Measurements from ENCODE around the gene LBHD2.
A peak's percentile ranks its signal among the peaks of the same experiment; 100 is the strongest.

The LBHD2 gene

DNA sequence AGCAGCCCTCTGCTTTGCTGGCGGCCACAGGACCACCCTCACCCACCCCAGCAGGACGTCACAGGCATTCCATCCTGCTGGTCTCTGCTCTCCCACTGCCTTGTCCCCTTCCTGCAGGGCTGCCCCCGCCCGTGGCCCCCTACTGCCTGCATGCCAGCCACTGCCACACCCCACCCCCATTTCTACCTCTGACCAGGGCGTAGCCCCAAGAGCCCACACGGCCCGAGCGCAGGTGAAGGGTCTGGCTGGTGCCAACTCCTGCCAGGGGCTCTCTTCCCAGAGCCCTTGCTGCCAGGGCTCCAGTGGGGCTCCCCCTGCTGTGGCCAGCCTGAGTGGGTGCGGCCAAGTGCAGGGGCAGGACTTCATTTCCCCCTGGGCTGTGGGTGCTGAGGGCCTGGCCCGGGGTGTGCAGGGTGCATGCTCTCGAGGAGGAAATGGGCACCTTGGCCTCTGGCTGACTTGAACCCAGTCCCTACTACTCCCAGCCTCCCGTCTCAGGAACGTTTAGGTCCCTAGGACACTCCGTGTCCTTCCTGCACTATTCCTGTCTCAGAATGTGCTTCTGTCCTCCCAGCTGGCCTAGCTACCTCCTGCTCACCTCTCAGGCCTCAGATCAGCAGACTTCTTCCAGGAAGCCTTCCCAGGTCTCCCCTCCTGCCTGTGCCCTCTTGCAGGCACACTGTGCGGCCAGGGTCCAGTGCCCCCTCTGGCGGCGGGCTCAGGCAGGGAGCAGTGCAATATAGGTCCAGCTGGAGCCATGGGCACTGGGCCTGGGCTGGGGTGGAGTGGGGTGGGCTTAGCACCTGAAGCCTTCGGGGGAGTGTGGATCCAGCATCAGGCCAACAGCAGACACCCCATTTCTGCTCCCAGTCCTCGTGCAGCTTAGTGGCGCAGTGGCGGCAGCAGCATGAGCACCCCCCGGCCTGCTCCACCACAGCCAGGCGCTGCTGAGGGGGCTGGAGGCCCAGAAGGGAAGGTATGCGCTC lies 1.4 kb downstream of the LBHD2 start:
- H3K36me3 ChIP-seq (ENCODE audit: insufficient read depth, low read length), result no peaks in the 10 kb centered on the region
- H3K4me1 ChIP-seq (ENCODE audit: insufficient read depth, low read length), result no peaks in the 10 kb centered on the region
- H3K4me3 ChIP-seq (ENCODE audit: low read depth in 1 of 2, low read length in 2 of 2), result no peak overlapping the region
- H3K9me3 ChIP-seq (ENCODE audit: low read length), result no peaks in the 10 kb centered on the region
- no peak overlapping the region for H3K27ac ChIP-seq (ENCODE audit: low read depth, low read length)
- no peak overlapping the region for H3K9ac ChIP-seq (ENCODE audit: low read length)
- H3K27me3 ChIP-seq (ENCODE audit: control insufficient read depth in 1 of 2, insufficient read depth in 2 of 2, low read length in 2 of 2), result peaks cover 0 to 28% of the 10 kb centered on the region in 2 donors

- H3K36me3 ChIP-seq (ENCODE audit: insufficient read depth, low read length), result no peaks in the 10 kb centered on the region
- H3K9me3 ChIP-seq (ENCODE audit: low read length), result no peaks in the 10 kb centered on the region
- H3K27ac ChIP-seq (ENCODE audit: low read depth, low read length), result no peak overlapping the region
- H3K4me1 ChIP-seq (ENCODE audit: insufficient read depth, low read length), result peaks cover 3% of the 10 kb centered on the region
- H3K4me3 ChIP-seq (ENCODE audit: low read depth in 1 of 2, low read length in 2 of 2), result no peak overlapping the region
- H3K9ac ChIP-seq (ENCODE audit: low read length), result no peak overlapping the region
- peaks cover 0 to 36% of the 10 kb centered on the region in 2 donors for H3K27me3 ChIP-seq (ENCODE audit: control insufficient read depth in 1 of 2, insufficient read depth in 2 of 2, low read length in 2 of 2)
Observed at GRCh38 chr14:103086771-103087342, 2.8 kb downstream of the LBHD2 start.

DNA sequence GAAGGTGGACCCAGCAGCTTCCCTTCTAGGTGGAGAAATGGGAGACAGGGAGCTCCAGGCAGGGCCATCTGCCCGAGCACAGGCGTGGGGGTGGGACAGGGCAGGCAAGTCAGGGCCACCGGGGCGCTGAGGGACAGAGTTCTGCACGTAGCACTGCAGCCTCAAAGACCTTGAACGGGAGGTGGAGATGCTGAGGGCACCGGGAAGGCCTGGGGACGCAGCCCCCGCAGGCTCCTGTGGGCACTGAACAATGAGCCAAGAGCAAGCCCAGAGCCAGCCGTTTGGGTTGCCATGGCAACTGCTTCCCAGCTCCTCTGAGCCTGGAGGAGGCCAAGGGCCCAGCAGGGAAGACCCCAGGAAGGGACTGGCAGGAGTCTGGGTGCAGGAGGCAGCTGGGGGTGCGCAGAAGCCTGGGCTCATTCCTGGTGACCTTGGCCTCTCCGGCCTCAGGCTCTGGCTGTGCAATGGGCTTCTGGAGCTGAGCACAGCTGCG lies 3.4 kb downstream of the LBHD2 start:
- no peak overlapping the region for H3K4me3 ChIP-seq (ENCODE audit: low read depth in 1 of 2, low read length in 2 of 2)
- H3K4me1 ChIP-seq (ENCODE audit: insufficient read depth, low read length), result peaks cover 3% of the 10 kb centered on the region
- H3K9ac ChIP-seq (ENCODE audit: low read length), result no peak overlapping the region
- no peak overlapping the region for H3K27ac ChIP-seq (ENCODE audit: low read depth, low read length)
- H3K27me3 ChIP-seq (ENCODE audit: control insufficient read depth in 1 of 2, insufficient read depth in 2 of 2, low read length in 2 of 2), result peaks cover 0 to 36% of the 10 kb centered on the region in 2 donors
- H3K9me3 ChIP-seq (ENCODE audit: low read length), result no peaks in the 10 kb centered on the region
- H3K36me3 ChIP-seq (ENCODE audit: insufficient read depth, low read length), result no peaks in the 10 kb centered on the region

DNA sequence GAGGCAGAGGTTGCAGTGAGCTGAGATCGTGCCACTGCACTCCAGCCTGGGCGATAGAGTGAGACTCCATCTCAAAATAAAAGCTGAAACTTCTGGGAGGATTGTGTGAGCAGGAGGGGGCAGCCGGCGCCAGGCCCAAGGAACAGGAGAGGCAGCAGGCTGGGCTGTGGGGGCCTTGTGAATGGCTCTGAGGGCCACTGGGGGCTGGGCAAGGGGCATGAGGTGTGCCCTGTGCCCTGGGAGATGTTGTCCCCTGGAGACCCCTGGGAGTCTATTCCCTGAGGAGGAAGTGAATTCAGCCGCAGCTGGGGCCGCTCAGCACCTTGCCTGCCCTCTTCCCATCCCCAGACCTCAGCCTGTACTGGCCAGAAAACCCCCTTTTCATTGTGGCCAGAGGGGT lies 4.9 kb downstream of the LBHD2 start:
- H3K36me3 ChIP-seq (ENCODE audit: insufficient read depth, low read length), result no peaks in the 10 kb centered on the region
- H3K27me3 ChIP-seq (ENCODE audit: control insufficient read depth in 1 of 2, insufficient read depth in 2 of 2, low read length in 2 of 2), result peaks cover 0 to 29% of the 10 kb centered on the region in 2 donors
- no peak overlapping the region for H3K27ac ChIP-seq (ENCODE audit: low read depth, low read length)
- H3K4me3 ChIP-seq (ENCODE audit: low read depth in 1 of 2, low read length in 2 of 2), result no peak overlapping the region
- H3K4me1 ChIP-seq (ENCODE audit: insufficient read depth, low read length), result peaks cover 3% of the 10 kb centered on the region
- no peak overlapping the region for H3K9ac ChIP-seq (ENCODE audit: low read length)
- no peaks in the 10 kb centered on the region for H3K9me3 ChIP-seq (ENCODE audit: low read length)

DNA sequence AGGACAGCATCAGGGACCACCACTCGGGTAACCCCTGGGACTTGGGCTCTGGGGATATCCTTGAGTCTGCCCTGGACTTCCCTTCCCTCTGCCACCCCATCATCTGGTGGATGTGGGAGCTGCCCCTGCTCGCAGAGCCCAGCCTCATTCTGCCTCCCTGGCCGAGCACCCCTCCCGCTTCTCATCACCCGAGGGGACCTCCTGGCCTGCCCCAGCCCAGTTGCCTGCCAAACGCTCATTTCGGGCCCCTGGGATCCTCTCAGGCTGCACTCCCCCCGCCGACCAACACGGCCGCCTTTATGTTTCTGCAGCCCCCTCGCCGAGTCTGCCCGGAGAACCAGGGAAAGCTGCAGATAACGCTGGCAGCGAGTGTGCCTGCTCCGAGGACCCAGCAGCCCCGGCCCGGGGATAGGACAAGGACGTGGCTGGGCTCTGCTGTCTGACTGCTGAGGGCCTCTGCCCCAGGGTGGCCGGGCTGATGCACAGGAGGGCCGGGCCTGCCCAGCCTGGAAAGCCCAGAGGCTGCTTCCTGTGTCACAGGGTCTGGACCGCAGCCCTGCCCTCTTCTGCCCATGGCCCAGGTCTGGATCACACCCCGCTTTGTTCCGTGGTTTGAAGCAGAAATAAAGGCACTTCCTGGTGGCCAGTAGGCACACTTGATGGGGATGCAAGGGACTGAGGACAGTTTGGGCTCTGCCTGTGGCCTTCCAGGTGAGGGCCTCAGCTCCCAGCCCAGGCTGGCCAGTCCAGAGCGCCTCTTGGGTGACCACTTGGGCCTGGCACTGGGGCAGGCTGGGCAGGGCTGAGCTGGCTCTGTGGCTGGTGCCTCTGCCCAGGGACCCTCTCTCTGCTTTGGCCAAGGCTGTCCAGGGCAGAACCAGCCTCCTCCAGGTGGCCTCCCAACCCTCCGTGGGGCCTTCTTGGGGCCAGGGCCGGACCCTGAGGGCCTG lies 5.7 kb downstream of the LBHD2 start:
- Histone ChIP-seq H3K27me3 (ENCODE audit: control insufficient read depth in 1 of 2, insufficient read depth in 2 of 2, low read length in 2 of 2) (peaks cover 0 to 21% of the 10 kb centered on the region in 2 donors), H3K9ac (ENCODE audit: low read length) (no peak overlapping the region), H3K9me3 (ENCODE audit: low read length) (no peaks in the 10 kb centered on the region), H3K36me3 (ENCODE audit: insufficient read depth, low read length) (no peaks in the 10 kb centered on the region), H3K27ac (ENCODE audit: low read depth, low read length) (no peak overlapping the region), H3K4me3 (ENCODE audit: low read depth in 1 of 2, low read length in 2 of 2) (no peak overlapping the region), H3K4me1 (ENCODE audit: insufficient read depth, low read length) (peaks cover 3% of the 10 kb centered on the region)

- Histone ChIP-seq H3K4me1 (ENCODE audit: insufficient read depth, low read length) (peaks cover 3% of the 10 kb centered on the region), H3K36me3 (ENCODE audit: insufficient read depth, low read length) (no peaks in the 10 kb centered on the region), H3K27me3 (ENCODE audit: control insufficient read depth in 1 of 2, insufficient read depth in 2 of 2, low read length in 2 of 2) (peaks cover 0 to 12% of the 10 kb centered on the region in 2 donors), H3K9ac (ENCODE audit: low read length) (no peak overlapping the region), H3K27ac (ENCODE audit: low read depth, low read length) (no peak overlapping the region), H3K9me3 (ENCODE audit: low read length) (no peaks in the 10 kb centered on the region), H3K4me3 (ENCODE audit: low read depth in 1 of 2, low read length in 2 of 2) (peak overlapping the region in 1 of 2 donors; percentile 14)
Observed at GRCh38 chr14:103090481-103091020, 6.5 kb downstream of the LBHD2 start.

GRCh38 chr14:103091041-103091882 lies 7.3 kb downstream of the LBHD2 start:
- Histone ChIP-seq H3K4me3 (ENCODE audit: low read depth in 1 of 2, low read length in 2 of 2) (peak overlapping the region; percentile 14 to 54), H3K9ac (ENCODE audit: low read length) (no peak overlapping the region), H3K27me3 (ENCODE audit: control insufficient read depth in 1 of 2, insufficient read depth in 2 of 2, low read length in 2 of 2) (peaks cover 0 to 8% of the 10 kb centered on the region in 2 donors), H3K9me3 (ENCODE audit: low read length) (no peaks in the 10 kb centered on the region), H3K4me1 (ENCODE audit: insufficient read depth, low read length) (peaks cover 3% of the 10 kb centered on the region), H3K36me3 (ENCODE audit: insufficient read depth, low read length) (no peaks in the 10 kb centered on the region), H3K27ac (ENCODE audit: low read depth, low read length) (no peak overlapping the region)

DNA sequence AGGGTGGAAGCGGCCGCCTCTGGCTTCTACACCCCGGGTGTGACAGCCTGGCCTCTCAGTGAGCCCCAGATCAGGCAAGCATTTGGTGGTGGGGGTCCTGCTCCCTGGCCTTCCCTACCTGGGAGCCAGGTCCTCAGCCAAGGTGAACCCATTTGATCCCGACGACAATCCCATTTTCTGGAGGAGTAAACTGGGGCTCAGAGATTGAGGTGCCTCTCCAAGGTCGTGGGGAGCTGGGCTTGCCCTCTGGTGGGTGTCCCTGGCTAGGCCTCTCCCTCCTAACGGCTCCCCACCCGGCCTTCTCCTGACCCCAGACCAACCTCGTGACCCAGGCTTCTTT lies 7.8 kb downstream of the LBHD2 start:
- Histone ChIP-seq H3K36me3 (ENCODE audit: insufficient read depth, low read length) (no peaks in the 10 kb centered on the region), H3K4me1 (ENCODE audit: insufficient read depth, low read length) (peaks cover 3% of the 10 kb centered on the region), H3K27me3 (ENCODE audit: control insufficient read depth in 1 of 2, insufficient read depth in 2 of 2, low read length in 2 of 2) (peaks cover 0 to 8% of the 10 kb centered on the region in 2 donors), H3K4me3 (ENCODE audit: low read depth in 1 of 2, low read length in 2 of 2) (peak overlapping the region; percentile 14 to 54), H3K9ac (ENCODE audit: low read length) (no peak overlapping the region), H3K9me3 (ENCODE audit: low read length) (no peaks in the 10 kb centered on the region), H3K27ac (ENCODE audit: low read depth, low read length) (no peak overlapping the region)

- peaks cover 0 to 8% of the 10 kb centered on the region in 2 donors for H3K27me3 ChIP-seq (ENCODE audit: control insufficient read depth in 1 of 2, insufficient read depth in 2 of 2, low read length in 2 of 2)
Observed at GRCh38 chr14:103093856-103094405, 9.9 kb downstream of the LBHD2 start.

More at GRCh38 chr14:103093856-103094405, 9.9 kb downstream of the LBHD2 start:
- Histone ChIP-seq H3K4me3 (ENCODE audit: low read depth in 1 of 2, low read length in 2 of 2) (peak overlapping the region in 1 of 2 donors; percentile 27), H3K36me3 (ENCODE audit: insufficient read depth, low read length) (no peaks in the 10 kb centered on the region), H3K9ac (ENCODE audit: low read length) (no peak overlapping the region), H3K4me1 (ENCODE audit: insufficient read depth, low read length) (peaks cover 3% of the 10 kb centered on the region), H3K9me3 (ENCODE audit: low read length) (no peaks in the 10 kb centered on the region), H3K27ac (ENCODE audit: low read depth, low read length) (no peak overlapping the region)

All from muscle layer of colon (tissue), 2 donors.